GM12872 (cell line): ENCODE measurements around the gene SPIRE2.

Experiments
- CTCF ChIP-seq: IDR thresholded peaks from 3 replicates; pipeline ENCODE4 v1.5.1; 2011; ENCODE audit warnings: low read depth, mild to moderate bottlenecking, low read length, moderate library complexity; ENCODE audit not compliant: insufficient read depth

Gene SPIRE2

GRCh38 chr16:89828199-89828869, at the start of gene SPIRE2:
TSS of gene SPIRE2 (plus strand) at chr16:89828475. CDS start at chr16:89828551, 76 bp downstream.
- TF ChIP-seq CTCF, result no peak

GRCh38 chr16:89779231-89779908, 48.9 kb upstream of the SPIRE2 start:
- no peak for TF ChIP-seq CTCF

- no peak for TF ChIP-seq CTCF
These were observed 48.4 kb upstream of the SPIRE2 start for GRCh38 chr16:89779909-89780305.

GRCh38 chr16:89782489-89782888, 45.8 kb upstream of the SPIRE2 start:
- TF ChIP-seq CTCF, result no peak

- TF ChIP-seq CTCF, result no peak
These were observed 43.9 kb upstream of the SPIRE2 start for GRCh38 chr16:89784406-89784805.

- TF ChIP-seq CTCF, result no peak
These were observed 42.6 kb upstream of the SPIRE2 start for GRCh38 chr16:89785523-89786155.

- TF ChIP-seq CTCF, result no peak
These were observed 41.6 kb upstream of the SPIRE2 start for GRCh38 chr16:89786474-89787364.
